Ramos (cell line): ENCODE measurements around the gene RANBP1.

Experiments used
- in situ Hi-C: fragments of 300-500 bp; cut with MboI; formaldehyde crosslinking; loops from one replicate; pipeline ENCODE4 v1.14.3; 2022; ENCODE audit warnings: low sequenced_read_pairs; ENCODE audit not compliant: unreplicated experiment

The RANBP1 gene

DNA sequence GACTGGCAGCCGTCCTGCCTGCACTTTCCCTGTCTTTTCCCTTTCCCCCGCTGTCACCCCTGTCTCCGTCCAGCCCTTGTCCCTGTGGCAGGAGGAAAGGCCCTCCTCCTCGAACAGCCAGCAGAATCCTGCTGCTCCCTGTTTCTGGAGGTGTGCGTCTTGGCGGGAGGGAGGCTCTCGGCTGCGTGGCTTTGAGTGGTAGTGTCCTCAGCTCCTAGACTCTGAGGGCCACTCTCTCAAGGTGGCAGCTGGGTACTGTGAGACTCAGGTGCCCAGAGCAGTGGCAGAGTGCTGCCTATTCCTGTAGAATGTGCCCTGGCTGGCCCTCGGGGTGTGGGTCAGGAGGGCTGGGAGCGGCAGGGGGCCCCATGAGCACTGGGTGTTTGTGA is 9.1 kb upstream of the RANBP1 start:
- in situ Hi-C loops = no loop called here

DNA sequence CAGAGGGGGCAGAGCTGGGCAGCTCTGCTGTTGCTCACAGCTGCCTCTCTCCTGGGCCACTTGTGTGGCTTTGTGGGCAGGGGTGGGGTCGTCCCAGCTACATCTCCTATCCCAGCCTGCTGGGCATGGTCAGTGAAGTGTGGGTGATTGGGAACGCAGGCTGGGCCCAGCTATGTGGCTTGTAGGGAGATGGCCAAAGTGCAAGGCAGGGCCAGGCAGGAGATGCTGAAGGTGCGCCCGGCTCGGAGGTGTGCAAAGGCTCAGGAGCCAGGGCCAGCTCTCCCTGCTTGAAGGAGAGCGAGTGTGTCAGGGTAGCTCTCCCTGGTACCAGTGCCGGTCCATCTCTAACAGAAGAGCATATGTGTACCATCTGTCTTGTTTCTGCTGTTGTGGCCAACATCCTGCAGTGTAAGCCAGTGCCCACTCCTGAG is 8.4 kb upstream of the RANBP1 start:
- in situ Hi-C loops = no loop called here

DNA sequence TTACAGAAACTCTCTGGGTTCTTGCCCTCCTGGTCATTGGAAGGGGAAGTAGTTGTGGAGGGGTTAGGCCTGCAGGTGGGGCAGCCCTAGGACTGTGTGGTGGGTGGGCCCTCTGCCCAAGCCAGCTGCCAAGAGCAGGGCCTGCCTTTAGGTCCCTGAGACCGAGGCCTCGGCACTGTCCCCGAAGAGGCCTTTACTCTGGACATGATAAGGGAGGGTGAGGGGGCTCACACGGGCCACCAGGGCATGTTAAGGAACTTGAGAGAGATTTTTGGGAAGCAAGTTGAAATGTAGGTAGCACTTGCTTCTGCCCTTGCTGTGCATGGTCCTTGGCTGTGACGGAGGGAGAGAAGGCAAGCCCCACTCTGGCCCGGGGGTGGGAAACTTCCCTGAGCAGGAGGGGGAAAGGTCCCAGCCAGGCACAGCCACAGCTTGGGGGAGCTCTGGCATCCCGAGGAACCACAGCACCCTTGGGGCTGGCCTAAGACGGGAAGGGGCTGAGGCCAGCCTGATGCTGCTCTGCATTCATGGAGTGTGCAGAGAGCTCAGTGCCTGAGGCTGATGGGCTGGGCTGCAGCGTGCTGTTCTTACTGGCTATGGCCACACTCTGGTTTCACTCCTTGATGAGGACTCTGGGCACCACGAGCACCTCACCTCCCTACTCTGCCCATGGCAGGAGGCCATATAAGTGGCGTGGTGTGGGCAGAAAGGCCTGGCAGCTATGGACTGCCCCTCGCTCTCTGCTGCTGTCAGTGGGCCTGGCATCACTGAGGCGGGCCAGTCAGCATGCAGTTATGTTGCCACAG is 7.8 kb upstream of the RANBP1 start:
- in situ Hi-C loops = no loop called here

DNA sequence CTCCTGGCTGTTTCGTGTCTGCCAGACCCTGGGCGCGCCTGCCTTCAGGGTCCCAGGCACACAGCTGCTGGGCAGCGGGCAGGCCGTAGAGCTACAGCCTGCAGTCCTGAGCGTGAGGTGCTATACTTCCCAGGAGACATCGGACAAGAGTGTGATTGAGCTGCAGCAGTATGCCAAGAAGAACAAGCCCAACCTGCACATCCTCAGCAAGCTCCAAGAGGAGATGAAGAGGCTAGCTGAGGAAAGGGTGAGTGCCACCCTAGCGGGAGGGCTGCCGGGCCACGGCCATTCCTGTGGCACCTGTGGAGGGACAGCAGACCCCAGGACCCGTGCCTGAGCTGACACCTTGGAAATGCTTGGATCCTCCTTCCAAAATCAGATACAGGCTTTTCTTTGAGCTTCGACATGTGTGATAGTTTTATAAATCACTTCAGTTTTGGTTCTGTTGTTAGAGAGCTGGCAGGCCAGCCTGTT is 7.1 kb upstream of the RANBP1 start:
- in situ Hi-C loops = no loop called here

DNA sequence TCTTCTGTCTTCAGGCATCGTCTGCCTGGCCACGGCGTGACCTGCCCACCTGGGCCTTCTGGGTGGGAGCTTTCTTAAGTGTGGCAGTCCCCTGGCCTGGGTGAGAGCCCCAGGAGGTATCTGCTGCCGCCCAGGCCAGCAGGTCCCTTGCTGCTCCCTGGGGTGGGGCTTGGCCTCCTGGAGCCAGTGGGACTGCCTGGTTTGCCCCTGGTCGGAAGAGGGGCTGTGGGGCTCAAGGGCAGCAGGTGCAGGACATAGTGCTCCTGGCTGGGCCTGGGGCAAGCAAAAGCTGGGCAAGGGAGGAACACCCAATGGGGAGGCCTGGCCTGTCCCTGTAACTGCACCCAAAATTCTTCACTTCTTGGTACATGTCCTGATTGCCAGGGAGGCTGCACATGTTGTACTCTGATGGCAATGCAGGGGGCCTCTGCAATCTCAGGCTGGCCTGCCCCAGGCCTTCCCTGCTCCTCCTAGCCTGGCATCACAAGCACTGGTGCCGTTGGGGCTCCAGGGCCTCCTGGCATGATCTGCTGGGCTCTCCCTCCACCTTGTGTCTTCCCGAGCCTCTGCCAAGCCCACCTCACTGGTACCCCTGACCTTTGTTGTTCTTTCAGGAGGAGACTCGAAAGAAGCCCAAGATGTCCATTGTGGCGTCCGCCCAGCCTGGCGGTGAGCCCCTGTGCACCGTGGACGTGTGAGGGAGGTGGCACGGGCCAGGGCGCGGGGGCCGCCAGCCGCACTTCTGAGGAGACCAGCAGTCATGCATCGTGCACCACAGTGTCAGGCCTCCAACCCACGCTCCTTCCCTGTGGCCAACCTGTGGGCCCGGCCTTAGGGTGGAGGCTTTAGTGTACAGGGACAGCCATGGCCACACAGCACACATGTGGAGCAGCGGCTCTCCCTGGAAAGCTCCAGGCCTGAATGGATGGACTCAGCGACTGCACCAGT is 6.2 kb upstream of the RANBP1 start:
- in situ Hi-C loops = no loop called here

DNA sequence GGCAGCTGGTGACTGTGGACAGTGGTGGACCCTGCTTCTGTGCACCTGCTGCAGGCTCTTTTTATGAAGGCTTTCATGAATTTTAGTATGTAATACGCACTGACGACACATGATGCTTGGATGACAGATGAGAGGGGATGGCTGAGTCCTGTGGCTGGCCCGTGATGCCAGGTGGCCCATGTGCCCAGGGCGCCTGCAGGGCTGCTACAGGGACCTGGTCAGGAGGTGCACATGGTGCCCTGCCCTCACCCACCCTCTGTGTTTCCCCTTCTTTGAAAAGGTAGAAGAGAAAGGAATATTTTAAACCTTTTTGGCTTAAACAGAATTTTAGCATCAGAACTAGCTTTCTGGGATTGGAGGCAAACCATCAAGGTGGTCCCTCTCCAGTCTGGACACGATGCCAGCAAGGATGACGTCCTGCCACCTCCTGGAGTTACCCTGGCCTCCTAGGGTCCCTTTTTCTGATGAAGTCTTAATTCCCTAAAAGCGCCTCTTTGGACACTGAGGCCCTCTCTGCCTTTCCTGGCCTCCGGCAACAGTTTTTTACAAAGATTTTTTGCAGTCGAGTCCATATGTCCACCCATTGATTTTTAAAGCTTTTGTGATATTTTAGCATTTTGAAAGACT is 5.4 kb upstream of the RANBP1 start:
- in situ Hi-C loops = no loop called here

DNA sequence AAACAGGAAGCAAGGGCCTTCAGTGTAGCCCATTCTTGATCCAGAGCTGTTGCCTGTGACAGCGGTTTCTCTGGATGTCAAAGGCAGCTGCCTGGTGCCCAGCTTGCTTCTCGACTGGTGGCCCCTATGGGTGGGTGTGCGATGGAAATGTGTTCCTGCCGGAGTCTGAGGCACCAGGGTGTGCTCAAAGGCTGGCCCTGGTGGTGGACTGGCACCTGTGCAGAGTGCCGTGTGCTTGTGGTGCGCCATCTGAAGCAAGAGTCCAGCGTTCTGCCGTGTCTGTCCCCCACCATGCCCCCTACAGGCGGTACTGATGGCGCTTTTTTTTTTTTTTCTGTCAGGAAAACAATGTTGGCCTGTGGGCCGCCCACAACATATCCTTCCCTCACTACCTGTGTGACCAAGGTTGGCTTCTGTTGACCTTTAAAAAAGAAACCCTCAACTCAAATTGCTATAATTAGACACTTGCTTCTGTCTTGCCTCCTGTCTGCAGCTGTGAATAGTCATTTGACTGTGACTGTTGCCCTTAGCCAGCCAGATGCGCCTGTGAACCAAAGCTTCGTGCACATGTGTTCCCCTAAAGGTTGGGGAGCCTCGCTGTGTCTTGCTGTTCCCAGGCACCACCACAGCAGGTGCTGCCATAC is 4.7 kb upstream of the RANBP1 start:
- in situ Hi-C loops = no loop called here

DNA sequence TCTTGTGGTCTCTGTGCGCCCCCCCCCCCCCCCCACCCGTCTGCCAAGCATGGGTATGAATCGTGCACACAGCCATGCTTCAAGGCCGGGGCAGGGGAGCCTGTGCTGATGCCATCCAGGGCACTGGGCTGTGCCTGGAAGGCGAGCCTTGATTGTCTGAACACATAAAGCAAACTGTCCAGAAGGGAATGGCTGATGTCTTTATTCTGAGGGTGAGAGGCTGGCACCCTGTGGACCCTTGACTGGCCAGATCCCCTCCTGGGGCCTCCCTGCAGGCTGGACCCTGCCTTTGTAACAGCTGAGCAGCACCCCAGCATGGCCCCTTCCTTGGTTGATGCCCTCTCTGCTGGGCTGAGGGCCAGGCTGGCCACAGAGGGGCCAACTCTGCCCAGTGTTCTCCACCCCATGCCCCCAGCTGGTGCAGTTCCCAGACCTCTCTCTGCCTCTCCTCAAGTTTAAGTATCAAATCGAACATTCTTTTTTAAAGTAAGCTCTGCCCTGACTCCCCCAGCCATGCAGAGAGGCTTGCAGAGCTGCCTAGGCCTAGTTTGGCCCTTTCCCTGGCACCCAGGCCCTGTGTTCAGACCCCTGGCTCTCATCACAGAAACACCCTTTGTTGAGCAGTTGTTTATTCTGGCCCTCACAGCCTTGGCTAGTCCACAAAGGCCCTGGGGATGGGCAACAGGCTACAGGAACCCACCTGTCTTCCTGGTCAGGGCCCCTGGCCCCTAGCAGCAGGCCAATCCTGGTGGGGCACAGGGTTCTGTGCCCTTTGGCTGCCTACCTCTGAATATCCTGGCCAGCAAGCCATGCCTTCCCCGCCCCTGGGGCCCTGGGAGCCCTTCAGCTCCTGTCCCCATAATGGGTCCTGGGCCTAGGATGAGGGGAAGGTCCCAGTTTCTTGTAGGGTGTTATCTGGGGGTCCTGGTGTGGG is 3.9 kb upstream of the RANBP1 start:
- in situ Hi-C loops = no loop called here

DNA sequence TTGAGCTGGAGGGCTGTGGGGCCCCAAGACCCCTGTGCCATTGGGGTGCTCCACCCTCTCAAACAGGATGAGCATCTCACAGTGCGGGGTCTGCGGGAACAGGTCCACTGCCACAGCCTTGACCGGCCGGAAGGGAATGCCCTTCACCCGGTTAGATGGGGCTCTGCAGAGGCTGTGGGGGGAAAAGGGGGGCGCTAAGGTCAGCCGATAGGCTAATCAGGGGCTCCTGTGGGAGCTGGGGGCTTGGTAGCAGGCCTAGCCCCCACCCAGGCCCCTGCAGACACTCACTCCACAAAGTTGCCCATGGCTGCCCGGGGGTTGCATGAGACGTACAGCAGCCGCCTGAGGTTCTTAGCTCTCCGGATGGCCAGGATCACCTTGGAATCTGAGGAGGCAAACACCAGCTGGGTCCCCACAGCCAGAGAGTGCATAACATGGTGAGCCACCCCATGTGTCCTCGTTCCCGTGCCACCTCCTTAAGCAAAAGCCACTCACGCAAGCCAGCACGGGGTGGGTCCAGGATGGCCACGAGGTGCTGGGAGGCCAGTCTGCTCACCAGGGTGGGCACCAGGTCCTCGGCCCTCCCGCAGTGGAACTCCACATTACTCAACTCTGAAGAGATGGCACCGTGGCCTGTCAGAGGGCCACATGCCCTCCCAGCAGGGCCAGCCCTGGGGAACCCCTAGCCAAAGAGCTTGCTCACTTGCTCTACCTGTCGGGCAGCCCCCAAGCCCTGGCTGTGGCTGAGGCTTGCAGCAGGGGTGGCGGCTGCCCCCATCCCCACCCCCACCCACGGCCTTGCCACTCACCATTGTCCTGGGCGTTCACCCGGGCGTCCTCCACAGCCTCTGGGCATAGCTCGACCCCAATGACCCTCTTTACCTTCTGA is 3.0 kb upstream of the RANBP1 start:
- in situ Hi-C loops = no loop called here

DNA sequence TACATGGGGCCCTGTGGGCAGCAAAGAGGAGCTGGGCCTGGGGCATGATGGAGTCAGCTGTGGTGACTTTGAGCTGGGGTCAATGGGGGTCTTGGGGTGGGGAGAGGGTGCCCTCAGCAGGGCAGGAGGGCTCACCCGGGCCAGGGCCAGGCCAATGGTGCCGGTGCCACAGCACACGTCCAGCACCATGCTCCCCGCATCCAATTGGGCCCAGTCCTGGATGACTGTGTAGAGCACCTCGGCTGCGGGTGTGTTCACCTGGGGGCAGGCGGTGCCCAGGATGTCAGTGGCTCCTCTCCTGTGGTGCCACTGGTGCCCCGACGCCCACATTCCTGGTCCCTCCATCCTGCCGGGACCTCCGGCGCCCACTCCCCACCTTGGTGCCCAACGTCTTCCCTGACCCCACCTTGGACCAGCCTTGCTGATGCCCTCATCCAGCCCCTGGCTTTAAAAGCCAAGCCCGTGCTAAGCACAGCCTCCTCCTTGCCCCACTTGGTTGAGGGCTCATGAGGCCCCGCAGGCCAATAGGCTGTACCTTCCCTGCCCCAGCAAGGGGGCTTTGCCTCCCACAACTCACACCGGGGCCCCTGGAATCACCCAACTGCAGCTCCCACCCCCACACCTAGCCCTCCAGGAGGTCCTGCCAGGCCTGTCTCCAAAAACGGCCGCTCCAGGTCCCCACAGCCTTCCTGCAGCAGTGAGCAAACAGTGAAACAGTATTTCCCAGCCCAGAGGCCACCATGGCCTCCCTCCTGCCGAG is 2.2 kb upstream of the RANBP1 start:
- in situ Hi-C loops = no loop called here

DNA sequence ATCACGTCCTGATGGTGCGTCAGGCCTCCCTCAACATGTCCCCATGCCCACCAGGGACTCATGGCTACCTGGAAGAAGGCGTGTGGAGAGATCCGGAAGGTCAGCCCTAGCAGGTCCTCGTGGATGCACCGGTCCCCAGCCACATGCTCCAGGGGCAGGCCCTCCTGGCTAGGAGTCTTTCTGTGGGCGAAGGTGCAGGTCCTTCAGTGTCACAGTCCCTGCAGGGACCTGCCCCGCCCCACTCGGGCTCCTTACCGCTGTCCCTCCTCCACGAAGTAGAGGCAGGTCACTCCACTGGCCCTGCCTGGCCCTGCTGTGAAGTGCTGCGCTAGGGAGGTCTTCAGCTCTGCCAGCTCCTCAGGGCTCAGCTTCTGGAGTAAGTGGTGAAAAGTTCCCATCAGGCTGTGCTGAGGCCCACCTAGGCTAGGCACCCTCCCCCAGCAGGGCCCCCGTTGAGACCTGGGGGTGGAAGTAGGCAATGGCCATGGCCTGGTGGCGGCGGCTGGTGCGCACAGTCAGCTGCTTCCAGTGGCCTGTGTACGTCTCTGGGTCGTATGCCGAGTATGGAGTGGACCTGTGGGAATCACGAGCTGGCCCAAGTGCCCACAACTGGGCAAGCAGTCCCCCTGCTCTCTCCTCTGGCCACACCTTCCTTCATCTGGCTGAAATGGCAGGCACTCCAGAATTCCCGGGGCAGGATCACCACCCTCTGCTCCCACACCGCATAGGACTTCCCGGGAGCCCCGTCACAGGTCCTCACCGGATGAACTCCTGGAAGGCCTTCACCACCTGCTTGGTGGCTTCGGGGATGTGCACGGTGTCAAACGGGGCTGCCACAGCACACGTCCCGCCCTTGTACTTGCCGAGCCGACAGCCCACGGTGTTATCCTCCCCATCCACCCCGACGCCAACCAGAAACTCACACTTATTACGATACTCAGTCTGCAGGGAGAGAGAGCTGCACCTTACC is 1.1 kb upstream of the RANBP1 start:
- in situ Hi-C loops = loop anchor here (5.0 kb wide), 1 partner anchor 142 kb away; no protein-coding TSS in a partner anchor

DNA sequence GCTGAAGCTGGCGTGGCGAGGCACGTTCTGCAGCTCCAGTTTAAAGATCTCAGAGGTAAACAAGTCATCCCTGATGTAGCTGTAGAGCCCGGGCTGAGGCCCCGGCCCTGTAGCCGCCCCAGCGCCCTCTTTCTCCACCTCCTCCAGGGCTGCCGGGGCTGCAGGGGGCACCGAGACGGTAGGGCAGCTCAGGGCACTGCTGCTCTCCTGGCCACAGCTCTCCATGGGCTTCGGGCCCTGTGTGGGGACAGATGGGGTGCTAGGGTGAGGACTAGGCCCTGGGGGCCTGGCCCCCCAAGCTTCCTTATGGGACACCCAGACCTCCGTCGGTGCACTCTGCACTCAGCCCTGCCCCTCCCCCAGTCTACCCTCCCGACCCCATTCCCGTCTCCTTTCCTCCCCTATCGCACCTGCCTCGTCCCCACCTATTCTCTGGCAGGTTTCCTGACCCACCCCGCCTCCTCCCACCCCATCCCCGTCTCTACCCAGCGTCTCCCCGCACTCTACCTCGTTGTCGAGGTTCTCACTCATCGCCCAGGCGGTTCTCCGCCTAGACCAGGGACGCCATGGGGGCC is 559 bp downstream of the RANBP1 start:
- in situ Hi-C loops = loop anchor here (5.0 kb wide), 1 partner anchor 144 kb away; no protein-coding TSS in a partner anchor

DNA sequence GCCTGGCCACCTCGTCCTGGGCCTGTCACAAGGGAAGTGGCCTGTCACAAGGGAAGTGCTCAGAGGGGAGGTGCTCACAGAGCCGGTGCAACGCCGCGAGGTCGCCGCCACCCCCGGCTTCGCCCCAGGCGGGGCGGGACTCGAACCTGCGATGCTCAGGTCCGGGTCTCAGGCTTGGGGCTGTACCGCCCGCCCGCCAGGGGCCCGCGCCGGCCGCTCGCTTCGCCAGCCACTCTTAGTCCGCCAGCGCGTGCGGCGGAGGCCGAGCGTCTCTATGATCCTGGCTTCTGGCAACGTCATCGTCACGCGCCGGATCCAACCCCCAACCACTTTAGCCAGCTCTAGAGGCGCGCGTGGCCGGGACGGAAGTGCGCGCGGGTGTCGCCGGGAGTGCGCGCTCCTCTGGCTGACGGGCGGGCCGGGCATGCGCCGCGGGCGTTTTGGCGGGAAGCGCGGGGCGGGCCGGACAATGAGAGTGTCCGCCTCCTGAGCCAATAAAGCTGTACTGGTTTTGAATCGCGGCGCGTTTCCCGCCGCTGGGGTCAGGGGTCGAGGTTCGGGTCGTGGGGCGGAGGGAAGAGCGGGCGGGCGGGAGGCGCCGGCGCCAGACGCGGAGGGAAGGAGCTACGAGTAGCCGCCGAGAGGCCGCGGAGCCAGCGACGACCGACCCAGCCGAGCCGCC is 1.2 kb downstream of the RANBP1 start, which contains the start of gene TRMT2A:
TRMT2A (minus strand) TSS at position 276 of the 682 bp plus-strand sequence. CDS start 320 bp downstream, outside the sequence.
- in situ Hi-C loops = loop anchor here (5.0 kb wide), 1 partner anchor 145 kb away; no protein-coding TSS in a partner anchor

DNA sequence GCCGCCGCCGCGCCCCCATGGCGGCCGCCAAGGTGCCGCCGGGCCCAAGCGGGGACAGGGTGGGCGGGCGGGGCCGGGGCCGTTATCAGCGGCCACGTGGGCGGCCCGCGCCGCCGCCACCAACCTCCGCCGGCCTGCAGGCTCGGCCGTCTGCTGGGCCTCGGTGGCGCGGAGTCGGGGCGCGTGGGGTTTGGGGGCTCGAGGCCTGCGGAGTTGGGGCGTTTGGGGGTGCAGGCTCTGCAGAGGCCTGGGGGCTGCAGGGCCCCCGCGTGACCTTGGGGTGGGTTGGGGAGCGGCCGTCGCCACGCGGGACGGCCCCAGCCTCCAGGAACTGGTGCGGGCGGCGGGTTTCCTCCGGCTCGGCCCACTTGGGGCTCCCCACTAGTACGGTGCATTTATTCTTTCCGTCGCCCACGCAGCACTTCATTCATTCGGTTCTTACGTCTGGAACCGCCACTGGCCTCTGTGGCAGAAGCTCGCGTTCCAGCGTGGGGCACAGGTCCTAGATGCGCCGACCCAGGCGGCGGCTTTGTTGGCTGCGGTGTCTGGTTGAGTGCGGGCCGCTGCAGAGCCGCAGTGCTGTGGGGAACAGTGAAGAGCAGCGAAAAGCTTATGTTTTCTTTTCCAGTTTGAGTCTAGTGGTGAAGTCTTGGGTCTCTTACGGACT is 1.9 kb downstream of the RANBP1 start:
- in situ Hi-C loops = loop anchor here (5.0 kb wide), 1 partner anchor 145 kb away; no protein-coding TSS in a partner anchor
